ENCODE measurements around the gene KRT12. TPM values are rescaled to one million over a fixed set of nuclear protein-coding genes. Genes with fewer than 3 reads are reported as not detected.
"Not testable (repeated sequence)": the region's sequence is repeated elsewhere in the genome, so short reads cannot be mapped to it uniquely, and the experiment has no call there.

KRT12 gene
- total RNA-seq, 1 donor from 2014 or later = not detected

DNA sequence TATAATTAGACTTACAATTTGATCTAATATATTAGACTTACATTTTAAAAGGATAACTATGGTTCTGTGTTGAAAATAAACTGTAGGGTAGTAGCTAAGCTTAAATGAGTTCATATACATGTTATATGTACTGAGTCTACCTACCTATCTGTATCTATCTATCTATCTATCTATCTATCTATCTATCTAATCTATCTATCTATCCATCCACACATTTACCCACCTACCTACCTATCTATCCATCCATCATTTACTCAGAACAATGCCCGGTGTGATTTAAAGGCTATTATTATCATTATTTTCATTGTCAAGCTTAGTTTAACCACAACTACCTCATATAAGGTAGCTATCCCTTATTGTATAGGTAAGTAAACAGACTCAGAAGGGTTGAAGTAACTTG is 51.6 kb downstream of the KRT12 start:
- no peak for DNase-seq (ENCODE audit: low read depth in 2 of 2)

DNA sequence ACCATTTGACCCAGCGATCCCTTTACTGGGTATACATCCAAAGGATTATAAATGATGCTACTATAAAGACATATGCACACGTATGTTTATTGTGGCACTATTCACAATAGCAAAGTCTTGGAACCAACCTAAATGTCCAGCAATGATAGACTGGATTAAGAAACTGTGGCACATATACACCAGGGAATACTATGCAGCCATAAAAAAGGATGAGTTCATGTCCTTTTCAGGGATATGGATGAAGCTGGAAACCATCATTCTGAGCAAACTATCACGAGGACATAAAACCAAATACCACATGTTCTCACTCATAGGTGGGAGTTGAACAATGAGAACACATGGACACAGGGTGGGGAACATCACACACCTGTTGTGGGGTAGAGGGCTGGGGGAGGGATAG is 52.4 kb downstream of the KRT12 start:
- not testable (repeated sequence) for DNase-seq (ENCODE audit: low read depth in 2 of 2)

GRCh38 chr17:40813804-40814203 is 53.2 kb downstream of the KRT12 start:
- no peak for DNase-seq (ENCODE audit: low read depth in 2 of 2)

DNA sequence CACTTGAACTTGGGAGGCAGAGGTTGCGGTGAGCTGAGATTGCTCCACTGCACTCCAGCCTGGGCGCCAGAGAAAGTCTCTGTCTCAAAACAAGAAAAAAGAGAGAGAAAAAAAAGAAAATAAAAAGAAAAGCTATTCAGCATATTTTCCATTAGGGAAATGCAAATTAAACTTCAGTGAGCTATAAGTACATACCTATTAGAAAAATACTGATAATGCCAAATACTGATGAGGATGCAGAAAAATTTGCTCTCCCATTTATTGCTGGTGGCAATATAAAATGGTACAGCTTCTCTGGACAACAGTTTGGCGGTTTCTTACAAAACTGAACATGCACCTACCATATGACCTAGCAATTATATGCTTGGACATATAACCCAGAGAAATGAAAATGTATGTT is 54.4 kb downstream of the KRT12 start:
- no peak for DNase-seq (ENCODE audit: low read depth in 2 of 2)

Other genes with a start within 250 kb of the KRT12 start
- gene SMARCE1, start 219.4 kb downstream of the KRT12 start, total RNA-seq = 52.8 and 63.0 TPM in 2 replicates
- not detected in 2 replicates for gene KRT222, start 202.0 kb downstream of the KRT12 start, total RNA-seq
- gene KRT24, start 163.5 kb downstream of the KRT12 start, total RNA-seq = not detected in 2 replicates
- gene KRT25, start 111.9 kb downstream of the KRT12 start, total RNA-seq = not detected in 2 replicates
- not detected in 2 replicates for gene KRT26, start 95.0 kb downstream of the KRT12 start, total RNA-seq
- gene KRT27, start 84.7 kb downstream of the KRT12 start, total RNA-seq = not detected in 2 replicates
- gene KRT28, start 67.3 kb downstream of the KRT12 start, total RNA-seq = not detected in 2 replicates
- 1.6 and 3.3 TPM in 2 replicates for gene KRT10, start 44.6 kb downstream of the KRT12 start, total RNA-seq
- gene KRT20, start 18.0 kb upstream of the KRT12 start, total RNA-seq = not detected in 2 replicates
- gene KRT23, start 70.4 kb upstream of the KRT12 start, total RNA-seq = under 0.01 and 1.6 TPM in 2 replicates
- not detected in 2 replicates for gene KRT39, start 99.7 kb upstream of the KRT12 start, total RNA-seq
- not detected in 2 replicates for gene KRT40, start 117.1 kb upstream of the KRT12 start, total RNA-seq
- gene KRTAP3-3, start 126.9 kb upstream of the KRT12 start, total RNA-seq = not detected in 2 replicates
- not detected in 2 replicates for gene KRTAP3-2, start 132.7 kb upstream of the KRT12 start, total RNA-seq
- gene KRTAP3-1, start 141.9 kb upstream of the KRT12 start, total RNA-seq = not detected in 2 replicates
- gene KRTAP1-5, start 160.0 kb upstream of the KRT12 start, total RNA-seq = not detected in 2 replicates
- not detected in 2 replicates for gene KRTAP1-4, start 163.0 kb upstream of the KRT12 start, total RNA-seq
- gene KRTAP1-3, start 167.7 kb upstream of the KRT12 start, total RNA-seq = not detected in 2 replicates
- gene KRTAP1-1, start 174.2 kb upstream of the KRT12 start, total RNA-seq = not detected in 2 replicates
- gene KRTAP2-1, start 180.1 kb upstream of the KRT12 start, total RNA-seq = not detected in 2 replicates
- not detected in 2 replicates for gene KRTAP2-2, start 188.0 kb upstream of the KRT12 start, total RNA-seq
- gene KRTAP2-3, start 192.9 kb upstream of the KRT12 start, total RNA-seq = not detected in 2 replicates
- not detected in 2 replicates for gene KRTAP2-4, start 198.7 kb upstream of the KRT12 start, total RNA-seq
- not detected in 2 replicates for gene KRTAP4-7, start 216.9 kb upstream of the KRT12 start, total RNA-seq
- not detected in 2 replicates for gene KRTAP4-8, start 230.9 kb upstream of the KRT12 start, total RNA-seq
- not detected in 2 replicates for gene KRTAP4-16, start 235.0 kb upstream of the KRT12 start, total RNA-seq
- gene KRTAP4-9, start 238.2 kb upstream of the KRT12 start, total RNA-seq = not detected in 2 replicates

All from lung microvascular endothelial cell (primary cell).